Esophagus muscularis mucosa (tissue), 4 donors: ENCODE data around the gene KRTAP5-6. TPM values are rescaled to one million over a fixed set of nuclear protein-coding genes. Genes with fewer than 3 reads are reported as not detected.
"Not testable (repeated sequence)": the region's sequence is repeated elsewhere in the genome, so short reads cannot be mapped to it uniquely, and the experiment has no call there.

Source experiments
- DNase-seq: peaks from one replicate; pipeline ENCODE4 v3.0.0-alpha.2; 2017; ENCODE audit errors: extremely low spot score
- H3K27ac ChIP-seq, 4 donors: fragments of 200-600 bp; sonication (generic); replicated peaks in 1 of 4; 1 replicate in 3 of 4; 2 replicates in 1 of 4; pipeline ENCODE4 v1.5.1; 2016 to 2019; ENCODE audit warnings: mild to moderate bottlenecking in 1 of 4
- H3K27me3 ChIP-seq, 4 donors: fragments of 200-600 bp; sonication (generic); one replicate each; pipeline versions ENCODE4 v1.5.1 to v1.6.0; 2016 to 2019
- H3K36me3 ChIP-seq, 4 donors: fragments of 200-600 bp; sonication (generic); one replicate each; pipeline ENCODE4 v1.5.1; 2016 to 2019
- H3K4me1 ChIP-seq, 4 donors: fragments of 200-600 bp; sonication (generic); one replicate each; pipeline ENCODE4 v1.5.1; 2016 to 2019
- H3K4me3 ChIP-seq, 4 donors: fragments of 200-600 bp; sonication (generic); 1 replicate in 2 of 4; 2 replicates in 2 of 4; pipeline ENCODE4 v1.5.1; 2016 to 2019; ENCODE audit warnings: mild to moderate bottlenecking in 4 of 4, moderate library complexity in 1 of 4
- H3K9me3 ChIP-seq, 4 donors: fragments of 200-600 bp; sonication (generic); 1 replicate in 3 of 4; 2 replicates in 1 of 4; pipeline ENCODE4 v1.5.1; 2016 to 2019
- CTCF ChIP-seq, 3 experiments: fragments of 200-600 bp in 2 of 3; fragments of 450-650 bp in 1 of 3; sonication (generic) in 2 of 3; IDR thresholded peaks; one replicate each; pipeline ENCODE4 v1.5.1; 2017 to 2019; ENCODE audit warnings: antibody characterized with exemption in 3 of 3, mild to moderate bottlenecking in 2 of 3, moderate library complexity in 1 of 3
- EP300 ChIP-seq: sonication (generic); formaldehyde crosslinking; IDR thresholded peaks from one replicate; pipeline ENCODE4 v1.6.1; 2017; ENCODE audit warnings: antibody characterized with exemption
- POLR2A ChIP-seq: fragments of 450-650 bp; IDR thresholded peaks from one replicate; pipeline ENCODE4 v1.6.1; 2017; ENCODE audit warnings: antibody characterized with exemption, moderate library complexity, mild to moderate bottlenecking, low read depth
- POLR2AphosphoS5 ChIP-seq, 2 donors: sonication (generic); formaldehyde crosslinking; IDR thresholded peaks; one replicate each; pipeline ENCODE4 v1.6.1; 2017; ENCODE audit warnings: antibody characterized with exemption in 2 of 2
- WGBS: methylation state at CpG from one replicate; pipeline ENCODE4 v1.1.5; 2018; 5-methylcytosine and 5-hydroxymethylcytosine counted together
- intact Hi-C: fragments of 100-400 bp; cut with DNase I; formaldehyde crosslinking; loops from one replicate; pipeline ENCODE4 v1.15.1; 2023
- total RNA-seq, 4 donors: library from RNA; depleted of rRNA; stranded (reverse); fragments of >200 nt; gene quantifications; one replicate each; pipeline versions ENCODE4 v1.1.0 to v1.2.1, GENCODE V29; 2016

The KRTAP5-6 gene
- total RNA-seq, 4 donors from 2014 or later = not detected

GRCh38 chr11:1655168-1656060, 41.6 kb upstream of the KRTAP5-6 start:
- H3K27ac ChIP-seq = no peak overlapping the region
- H3K9me3 ChIP-seq = no peaks in the 10 kb centered on the region
- no peak for DNase-seq
- intact Hi-C loops = no loop called here
- peaks cover 0 to 9% (median 8%) of the 10 kb centered on the region in 4 donors for H3K4me1 ChIP-seq
- no peak overlapping the region for H3K4me3 ChIP-seq
- peaks cover 0 to 40% (median 0%) of the 10 kb centered on the region in 4 donors for H3K27me3 ChIP-seq
- whole genome bisulfite sequencing = 80% methylated on average over 16 of the region's 26 CpGs
- H3K36me3 ChIP-seq = no peaks in the 10 kb centered on the region
- TF ChIP-seq POLR2AphosphoS5 (IDR thresholded peaks at IDR 0.05) (no peak), EP300 (no peak), CTCF (IDR thresholded peaks at IDR 0.05) (no peak), POLR2A (no peak)

DNA sequence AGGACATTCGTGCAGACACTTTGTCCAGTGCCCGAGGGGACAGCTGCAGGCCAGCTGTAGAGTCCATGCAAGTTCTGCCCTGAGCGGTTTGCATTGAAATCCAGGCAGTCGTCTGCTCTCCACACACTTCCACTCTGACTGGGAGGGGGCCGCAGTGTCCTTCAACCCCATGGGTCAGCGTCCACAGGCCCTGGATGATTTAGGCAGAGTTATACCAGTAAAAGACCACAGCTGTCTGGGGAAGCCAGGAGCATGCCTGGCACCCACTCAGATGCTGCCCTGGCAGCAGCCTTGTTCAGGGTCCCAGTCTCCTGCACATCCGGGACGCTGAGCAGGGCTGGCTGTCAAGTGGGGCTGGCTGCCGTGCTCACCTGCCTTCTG, 40.9 kb upstream of the KRTAP5-6 start:
- Histone ChIP-seq H3K27me3 (peaks cover 0 to 43% (median 0%) of the 10 kb centered on the region in 4 donors), H3K9me3 (no peaks in the 10 kb centered on the region), H3K27ac (no peak overlapping the region), H3K4me3 (no peak overlapping the region), H3K4me1 (peaks cover 0 to 9% (median 8%) of the 10 kb centered on the region in 4 donors), H3K36me3 (no peaks in the 10 kb centered on the region)
- WGBS = 82% methylated on average over 7 of the region's 9 CpGs
- intact Hi-C loops = no loop called here
- no peak for DNase-seq
- TF ChIP-seq POLR2A = no peak
- TF ChIP-seq EP300 = no peak
- TF ChIP-seq POLR2AphosphoS5 (IDR thresholded peaks at IDR 0.05) = no peak
- TF ChIP-seq CTCF (IDR thresholded peaks at IDR 0.05) = no peak

DNA sequence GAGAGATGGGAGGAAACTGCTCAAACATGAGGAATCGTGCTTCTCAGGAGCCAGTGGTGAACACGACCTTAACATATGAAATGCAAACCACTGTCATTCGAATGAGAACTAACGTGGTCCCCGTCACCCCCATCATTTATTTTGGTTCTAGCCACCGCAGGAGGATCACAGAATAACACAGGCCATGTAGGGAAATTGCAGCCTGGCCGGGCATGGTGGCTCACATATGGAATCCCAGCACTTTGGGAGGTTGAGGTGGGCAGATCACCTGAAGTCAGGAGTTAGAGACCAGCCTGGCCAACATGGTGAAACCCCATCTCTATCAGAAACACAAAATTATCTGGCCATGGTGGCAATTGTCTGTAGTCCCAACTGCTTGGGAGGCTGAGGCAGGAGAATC, 40.3 kb upstream of the KRTAP5-6 start:
- Histone ChIP-seq H3K36me3 (no peaks in the 10 kb centered on the region), H3K4me1 (peaks cover 0 to 9% (median 8%) of the 10 kb centered on the region in 4 donors), H3K4me3 (no peak overlapping the region), H3K27me3 (peaks cover 0 to 43% (median 0%) of the 10 kb centered on the region in 4 donors), H3K9me3 (no peaks in the 10 kb centered on the region), H3K27ac (no peak overlapping the region)
- WGBS = 75% methylated on average over 7 of the region's 7 CpGs
- DNase-seq = no peak
- no peak for TF ChIP-seq POLR2A
- intact Hi-C loops = no loop called here

DNA sequence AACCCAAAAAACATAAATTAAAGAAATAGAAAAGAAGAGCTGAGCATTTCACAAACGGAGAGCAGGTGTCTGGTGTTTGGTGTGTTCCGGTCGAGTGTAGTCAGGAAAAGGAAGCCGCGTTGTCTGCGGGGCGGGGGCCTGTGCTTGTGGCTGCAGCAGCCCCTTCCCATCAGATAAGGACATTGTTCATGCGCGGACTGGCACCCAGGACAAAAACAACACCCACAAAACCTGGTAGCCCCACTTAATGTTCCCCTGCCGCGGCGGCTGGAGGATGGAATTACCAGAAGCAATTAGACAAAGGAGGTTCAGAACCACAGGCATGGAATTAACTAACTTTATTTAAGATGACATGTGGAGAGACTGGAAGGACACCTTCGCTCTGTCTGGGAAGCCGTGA, 37.5 kb upstream of the KRTAP5-6 start:
- Histone ChIP-seq H3K4me1 (no peaks in the 10 kb centered on the region), H3K9me3 (no peaks in the 10 kb centered on the region), H3K36me3 (no peaks in the 10 kb centered on the region), H3K27me3 (peaks cover 0 to 32% (median 0%) of the 10 kb centered on the region in 4 donors), H3K27ac (no peak overlapping the region), H3K4me3 (no peak overlapping the region)
- no peak for DNase-seq
- WGBS = 84% methylated on average over 10 of the region's 14 CpGs
- intact Hi-C loops = no loop called here
- TF ChIP-seq POLR2A (no peak), EP300 (no peak), POLR2AphosphoS5 (IDR thresholded peaks at IDR 0.05) (no peak), CTCF (IDR thresholded peaks at IDR 0.05) (no peak)

DNA sequence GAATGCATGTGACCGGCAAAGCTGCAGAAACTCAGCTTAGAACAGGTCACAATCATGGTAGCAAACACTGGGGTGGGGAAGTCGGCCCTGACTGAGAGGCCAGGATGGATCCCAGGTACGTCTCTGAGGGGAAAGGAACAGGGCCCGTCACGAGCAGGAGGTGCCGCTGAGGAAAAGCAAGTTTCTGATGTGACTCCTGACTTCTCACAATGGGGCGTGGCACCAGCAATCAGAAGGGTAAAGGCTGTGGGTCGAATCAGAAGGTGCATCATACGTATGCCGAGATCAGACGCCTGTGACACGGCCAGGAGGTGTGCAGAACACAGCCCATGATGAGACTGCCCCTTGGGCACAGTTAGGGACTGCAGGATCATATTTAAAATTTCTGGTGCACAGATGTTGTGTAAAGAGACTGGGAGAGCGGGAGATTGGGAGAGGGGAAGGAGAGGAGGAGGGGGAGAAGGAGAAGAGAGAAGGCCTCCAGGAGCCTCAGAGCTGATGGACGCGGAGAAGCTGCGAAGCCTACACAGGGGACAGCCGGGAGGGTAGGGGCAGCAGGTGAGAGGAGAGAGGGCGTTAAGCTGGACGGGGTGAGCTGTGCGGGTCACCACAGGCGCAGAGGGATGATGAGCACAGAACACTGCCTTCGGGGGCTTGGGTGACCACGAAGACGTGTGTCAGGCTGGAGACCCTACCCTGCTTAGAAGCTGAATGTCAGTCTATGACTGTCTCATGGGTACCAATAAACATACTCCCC, 36.7 kb upstream of the KRTAP5-6 start:
- intact Hi-C loops = no loop called here
- H3K27ac ChIP-seq = no peak overlapping the region
- no peak for DNase-seq

GRCh38 chr11:1661454-1662269, 35.3 kb upstream of the KRTAP5-6 start:
- H3K27me3 ChIP-seq = peaks cover 0 to 12% (median 0%) of the 10 kb centered on the region in 4 donors
- H3K4me3 ChIP-seq, H3K36me3 ChIP-seq, H3K4me1 ChIP-seq, DNase-seq, H3K9me3 ChIP-seq, H3K27ac ChIP-seq, intact Hi-C loops: not testable (repeated sequence)
- WGBS = 90% methylated on average over 3 of the region's 25 CpGs

More for the DNA sequence above, 36.7 kb upstream of the KRTAP5-6 start:
- 82% methylated on average over 24 of the region's 24 CpGs for WGBS
- TF ChIP-seq EP300 (no peak), POLR2A (no peak), POLR2AphosphoS5 (IDR thresholded peaks at IDR 0.05) (no peak), CTCF (IDR thresholded peaks at IDR 0.05) (no peak)
- no peak overlapping the region for H3K4me3 ChIP-seq
- peaks cover 0 to 24% (median 0%) of the 10 kb centered on the region in 4 donors for H3K27me3 ChIP-seq
- no peaks in the 10 kb centered on the region for H3K4me1 ChIP-seq
- no peaks in the 10 kb centered on the region for H3K36me3 ChIP-seq
- H3K9me3 ChIP-seq = no peaks in the 10 kb centered on the region
